Stimulated activated CD8-positive, alpha-beta memory T cell treated with anti-CD3 and anti-CD28 coated beads, Interleukin-2, amount 100 ng/mL, for 48 hours (primary cell): Measurements from ENCODE around the gene TTLL7.

Experiments used
- DNase-seq, 2 donors: peaks; one replicate each; pipeline ENCODE4 v3.0.0-alpha.2; 2020; ENCODE audit warnings: low read depth in 2 of 2

Gene TTLL7

DNA sequence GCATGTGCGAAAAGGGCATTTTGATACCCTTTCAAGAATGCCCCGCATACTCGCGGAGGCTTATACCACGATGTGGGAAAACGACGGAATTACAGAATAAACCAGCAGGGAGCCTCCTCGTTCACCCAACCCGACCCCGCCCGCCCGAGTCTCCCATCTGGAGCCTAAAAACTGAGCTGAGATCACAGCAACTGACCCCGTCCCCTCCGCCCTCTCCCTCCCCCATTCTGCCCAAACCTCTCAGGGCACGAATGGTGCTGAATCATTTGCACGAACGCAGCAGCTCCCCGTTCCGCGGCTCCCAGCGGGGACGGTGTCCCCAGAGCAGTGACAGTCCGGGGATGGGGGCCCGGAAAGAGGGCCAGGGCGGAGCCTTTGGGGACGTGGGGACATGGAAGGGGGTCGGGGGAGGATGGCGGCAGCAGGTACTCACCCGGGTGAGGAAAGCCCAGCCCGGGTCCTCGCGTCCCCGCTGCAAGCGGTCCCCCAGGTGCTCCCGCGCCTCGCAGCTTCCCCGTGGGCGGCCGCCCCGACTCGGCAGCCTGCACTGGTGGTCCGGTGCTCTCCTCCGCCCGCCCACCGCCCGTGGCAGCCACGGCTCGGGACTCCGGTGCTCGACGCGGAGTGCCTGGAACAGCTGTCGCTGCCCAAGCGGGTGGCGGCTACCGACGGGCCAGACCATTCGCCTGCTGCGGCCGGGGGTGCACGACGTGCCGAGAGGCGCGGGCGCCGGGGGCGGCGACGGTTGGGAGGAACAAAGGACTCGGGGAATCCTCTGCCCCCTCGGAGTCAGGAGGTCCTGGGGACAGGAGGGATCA is at the start of gene TTLL7:
Gene TTLL7, minus strand, starts transcription at position 635 of the 818 bp plus-strand sequence. CDS start 46,921 bp downstream, outside the sequence.
- DNase-seq, result peak; percentile 47 to 55

DNA sequence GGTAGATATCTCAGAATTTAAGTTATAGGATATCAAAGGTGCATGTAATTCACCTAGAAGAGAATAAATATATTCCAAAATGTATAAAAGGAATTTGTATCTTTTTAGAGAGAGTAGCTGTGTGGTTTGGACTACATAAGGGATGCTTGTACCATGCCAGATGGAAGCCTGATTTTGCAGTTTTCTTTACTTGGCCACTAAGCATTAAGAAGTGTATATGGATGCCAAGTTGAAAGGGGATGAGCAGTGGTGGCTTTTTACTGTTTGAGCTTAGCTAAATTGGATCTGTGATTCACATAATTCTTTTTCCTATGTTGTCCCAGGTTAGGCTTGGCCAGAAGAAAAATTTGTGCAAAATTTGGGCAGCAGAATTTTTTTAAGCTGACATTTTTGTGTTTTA is 43.5 kb upstream of the TTLL7 start:
- no peak for DNase-seq

GRCh38 chr1:84037758-84038611 is 39.1 kb upstream of the TTLL7 start:
- DNase-seq, result no peak

GRCh38 chr1:84031802-84032327 is 32.9 kb upstream of the TTLL7 start:
- DNase-seq, result no peak

- no peak for DNase-seq
Measured at GRCh38 chr1:84027368-84027767, 28.4 kb upstream of the TTLL7 start.

- DNase-seq, result no peak
Measured at GRCh38 chr1:84025966-84026365, 27.0 kb upstream of the TTLL7 start.

DNA sequence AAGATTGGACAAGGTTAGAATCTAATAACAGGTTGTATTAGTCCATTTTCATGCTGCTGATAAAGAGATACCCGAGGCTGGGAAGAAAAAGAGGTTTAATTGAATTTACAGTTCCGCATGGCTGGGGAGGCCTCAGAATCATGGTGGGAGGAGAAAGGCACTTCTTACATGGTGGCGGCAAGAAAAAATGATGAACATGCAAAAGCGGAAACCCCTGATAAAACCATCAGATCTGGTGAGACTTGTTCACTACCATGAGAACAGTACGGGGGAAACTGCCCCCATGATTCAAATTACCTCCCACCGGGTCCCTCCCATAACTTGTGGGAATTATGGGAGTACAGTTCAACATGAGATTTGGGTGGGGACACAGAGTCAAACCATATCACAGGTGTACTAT is 22.9 kb upstream of the TTLL7 start:
- no peak for DNase-seq

- DNase-seq, result no peak
Measured at GRCh38 chr1:84020151-84020550, 21.2 kb upstream of the TTLL7 start.

DNA sequence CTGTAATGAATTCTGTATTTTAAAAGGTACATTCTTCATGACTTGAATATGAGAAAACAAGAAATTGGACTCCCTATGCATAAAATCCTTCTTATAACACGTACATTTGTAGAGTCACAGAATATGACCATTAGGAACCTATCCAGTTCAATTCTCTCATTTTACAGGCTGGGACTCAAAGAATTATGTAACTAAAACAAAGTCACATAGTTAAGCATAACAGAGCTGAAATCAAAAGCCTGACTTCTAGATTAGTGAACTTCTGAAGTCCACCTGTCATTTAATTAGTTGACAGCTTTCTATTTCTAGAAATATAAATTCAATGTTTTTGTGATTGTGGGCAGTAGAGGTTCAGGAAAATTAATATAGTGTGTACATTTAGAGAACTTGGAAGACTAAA is 20.3 kb upstream of the TTLL7 start:
- DNase-seq, result no peak

- DNase-seq, result no peak
Measured at GRCh38 chr1:84013708-84014107, 14.8 kb upstream of the TTLL7 start.

DNA sequence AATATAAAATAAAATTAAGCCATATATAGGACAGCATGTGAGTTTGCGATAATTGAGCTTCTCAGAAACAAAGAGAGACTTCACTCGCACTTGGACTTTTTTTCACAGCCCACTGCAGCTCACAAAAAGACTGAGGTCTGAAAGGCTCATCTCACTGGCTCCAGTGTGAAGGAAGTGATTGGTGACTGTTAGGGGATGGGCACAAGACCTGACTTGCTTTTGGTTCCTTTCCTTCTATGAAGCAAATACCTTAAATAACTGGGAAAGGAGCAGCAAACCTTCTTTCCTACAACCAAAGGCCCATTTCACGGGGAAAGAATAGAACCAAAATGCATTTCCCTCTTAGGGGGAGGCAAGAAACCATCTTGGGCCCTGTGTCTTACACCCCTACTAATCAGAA is 13.1 kb upstream of the TTLL7 start:
- DNase-seq, result no peak

- no peak for DNase-seq
Measured at GRCh38 chr1:84010136-84010535, 11.2 kb upstream of the TTLL7 start.

- DNase-seq, result no peak
Measured at GRCh38 chr1:84008631-84009030, 9.7 kb upstream of the TTLL7 start.

DNA sequence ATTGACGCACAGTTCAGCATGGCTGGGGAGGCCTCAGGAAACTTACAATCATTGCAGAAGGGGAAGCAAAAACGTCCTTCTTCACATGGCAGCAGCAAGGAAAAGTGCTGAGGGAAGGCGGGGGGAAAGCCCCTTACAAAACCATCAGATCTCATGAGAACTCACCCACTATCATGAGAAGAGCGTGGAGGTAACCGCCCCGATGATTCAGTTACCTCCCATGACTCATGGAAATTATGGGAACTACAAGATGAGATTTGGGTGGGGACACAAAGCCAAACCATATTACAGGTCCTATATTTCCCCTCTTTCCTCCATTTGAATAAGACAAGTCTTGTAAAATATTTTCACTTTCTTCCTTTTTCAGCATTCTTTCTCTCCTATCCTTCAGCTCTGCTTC is 7.7 kb upstream of the TTLL7 start:
- no peak for DNase-seq

DNA sequence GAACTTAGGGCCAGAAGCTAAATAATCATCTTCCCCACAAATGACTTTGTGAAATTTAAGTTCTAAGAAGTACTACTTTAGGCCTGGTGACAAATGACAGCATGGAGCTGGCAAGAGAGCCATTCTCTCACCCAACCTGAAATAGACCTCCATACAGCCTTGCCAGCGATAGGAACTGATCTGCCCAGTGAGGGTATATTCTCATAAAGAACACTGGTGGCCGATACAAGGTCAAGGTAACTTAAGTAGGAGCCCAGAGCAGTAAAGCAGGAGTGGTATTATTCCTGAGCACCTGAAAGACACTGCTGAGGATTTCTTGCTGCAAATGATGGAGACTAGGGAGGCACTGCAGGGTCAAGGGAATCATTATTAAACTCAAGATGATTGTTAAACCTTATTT is 2.6 kb upstream of the TTLL7 start:
- no peak for DNase-seq

- no peak for DNase-seq
Measured at GRCh38 chr1:84000954-84001495, 2.1 kb upstream of the TTLL7 start.

DNA sequence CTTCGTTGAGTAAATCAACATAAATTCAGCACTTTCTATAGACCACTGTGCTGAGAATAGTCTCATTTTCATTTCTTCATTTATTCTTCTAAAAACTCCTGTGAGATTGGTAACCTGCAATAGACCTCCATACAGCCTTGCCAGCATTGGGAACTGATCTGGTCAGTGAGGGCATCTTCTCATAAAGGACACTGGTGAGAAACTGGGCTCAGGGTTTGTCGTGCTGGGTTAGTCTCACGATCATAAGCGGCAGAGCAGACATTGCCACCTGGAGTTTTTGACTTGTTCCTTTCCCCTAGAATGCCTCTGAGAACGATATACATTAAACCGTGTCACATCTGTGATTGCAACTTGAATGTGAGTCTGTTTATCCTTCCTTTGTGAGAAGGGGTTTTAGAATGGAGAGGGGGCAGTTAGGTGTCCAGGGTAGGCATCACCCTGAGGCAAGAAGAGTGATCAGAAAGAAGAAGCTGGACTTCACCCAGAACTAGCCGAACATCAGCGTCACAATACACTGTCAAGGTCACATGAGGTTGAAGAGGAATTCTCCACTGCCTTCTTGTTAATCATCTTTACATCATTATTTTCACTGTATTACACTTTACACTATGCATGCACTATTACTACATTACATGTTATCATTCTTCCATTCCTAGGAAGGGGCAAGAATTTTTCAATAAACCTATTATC is 1.4 kb upstream of the TTLL7 start:
- no peak for DNase-seq

- DNase-seq, result no peak
Measured at GRCh38 chr1:83999316-83999819, 436 bp upstream of the TTLL7 start.

- DNase-seq, result no peak
Measured at GRCh38 chr1:83998205-83998497, 781 bp downstream of the TTLL7 start.

- DNase-seq, result no peak
Measured at GRCh38 chr1:83997631-83998030, 1.3 kb downstream of the TTLL7 start.

- no peak for DNase-seq
Measured at GRCh38 chr1:83996621-83997020, 2.3 kb downstream of the TTLL7 start.

GRCh38 chr1:83996191-83996590 is 2.7 kb downstream of the TTLL7 start:
- DNase-seq, result no peak
